Ramos (cell line): ENCODE measurements around the gene PURA.

Experiments used
- in situ Hi-C: fragments of 300-500 bp; cut with MboI; formaldehyde crosslinking; loops from one replicate; pipeline ENCODE4 v1.14.3; 2022; ENCODE audit warnings: low sequenced_read_pairs; ENCODE audit not compliant: unreplicated experiment

PURA gene

DNA sequence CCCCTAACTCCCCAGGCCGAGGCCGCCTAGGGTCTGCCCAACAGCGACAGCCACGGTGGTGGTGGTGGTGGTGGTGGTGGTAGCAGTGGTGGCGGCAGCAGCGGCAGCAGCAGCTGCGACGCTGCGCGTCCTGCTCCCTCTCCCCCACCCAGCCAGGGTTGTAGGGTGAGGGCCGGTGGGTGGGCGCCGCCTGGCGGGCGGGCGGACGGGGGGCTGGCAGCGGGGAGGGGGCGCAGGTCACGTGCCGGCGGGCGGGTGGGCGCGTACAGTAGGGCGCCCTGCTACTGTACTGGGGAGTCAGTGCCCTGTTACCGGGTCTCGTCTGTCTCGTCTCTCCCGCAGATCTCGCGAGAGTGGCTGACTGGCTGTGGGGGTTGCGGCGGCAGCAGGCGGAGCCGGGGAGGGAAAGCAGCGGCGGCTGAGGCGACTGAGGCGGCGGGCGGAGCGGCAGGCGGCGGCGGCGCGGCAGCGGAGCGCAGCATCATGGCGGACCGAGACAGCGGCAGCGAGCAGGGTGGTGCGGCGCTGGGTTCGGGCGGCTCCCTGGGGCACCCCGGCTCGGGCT, at the start of gene PURA:
Gene PURA, plus strand, starts transcription at position 411 of the 565 bp plus-strand sequence. Its CDS starts 73 bp downstream, at position 484.
- in situ Hi-C loops, result no loop called here

DNA sequence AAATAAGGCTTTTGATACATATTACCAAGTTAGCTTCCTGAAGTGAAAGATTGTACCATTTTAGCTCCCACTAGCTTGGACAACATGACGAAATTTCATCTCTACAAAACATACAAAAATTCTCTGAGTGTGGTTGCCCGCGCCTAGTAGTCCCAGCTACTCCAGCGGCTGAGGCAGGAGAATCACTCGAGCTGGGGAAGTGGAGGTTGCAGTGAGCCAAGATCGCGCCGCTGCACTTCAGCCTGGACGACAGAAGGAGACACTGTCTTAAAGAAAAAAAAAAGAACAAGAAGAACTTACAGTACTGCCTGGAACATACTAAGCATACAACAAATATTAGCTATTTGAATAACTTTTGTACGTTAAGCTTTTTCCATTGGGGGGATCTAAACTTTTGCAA, 41.1 kb upstream of the PURA start:
- in situ Hi-C loops, result loop anchor here (5.0 kb wide), 1 partner anchor 84 kb away; no protein-coding TSS in a partner anchor

DNA sequence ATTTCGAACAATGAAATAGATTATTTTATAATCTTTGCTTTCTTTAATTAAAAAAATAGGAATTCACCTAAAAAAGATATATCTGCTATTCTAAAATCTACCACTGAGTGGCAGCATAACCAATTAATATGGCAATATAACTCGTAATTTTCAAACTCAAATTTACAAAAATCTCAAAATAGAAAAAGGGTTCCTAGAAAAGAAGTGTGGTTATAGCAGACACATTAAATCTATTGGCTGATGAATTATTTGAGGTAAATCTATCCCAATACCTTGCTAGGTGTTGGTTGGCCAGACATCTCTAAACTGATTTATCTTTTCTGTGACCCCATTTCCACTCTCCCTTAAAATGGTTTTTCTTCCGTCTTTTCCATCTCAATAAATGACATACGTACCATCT, 40.6 kb upstream of the PURA start:
- in situ Hi-C loops, result loop anchor here (5.0 kb wide), 1 partner anchor 84 kb away; no protein-coding TSS in a partner anchor

DNA sequence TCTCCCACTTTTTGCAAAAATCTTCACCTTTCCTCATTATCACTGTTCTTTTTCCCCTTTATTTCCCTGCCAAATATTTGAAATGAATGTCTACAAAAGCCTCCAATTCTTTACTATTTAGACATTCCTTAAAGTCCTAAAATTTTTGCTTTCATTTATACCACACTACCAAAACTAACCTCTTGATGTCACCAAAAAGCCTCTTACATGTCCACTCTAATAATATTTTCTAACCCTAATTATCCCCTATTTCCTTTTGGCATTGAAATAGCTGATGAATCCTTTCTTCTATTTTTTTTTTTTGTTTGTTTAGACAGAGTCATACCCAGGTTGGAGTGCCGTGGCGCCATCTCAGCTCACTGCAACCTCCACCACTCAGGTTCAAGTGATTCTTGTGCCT, 38.5 kb upstream of the PURA start:
- in situ Hi-C loops, result no loop called here

DNA sequence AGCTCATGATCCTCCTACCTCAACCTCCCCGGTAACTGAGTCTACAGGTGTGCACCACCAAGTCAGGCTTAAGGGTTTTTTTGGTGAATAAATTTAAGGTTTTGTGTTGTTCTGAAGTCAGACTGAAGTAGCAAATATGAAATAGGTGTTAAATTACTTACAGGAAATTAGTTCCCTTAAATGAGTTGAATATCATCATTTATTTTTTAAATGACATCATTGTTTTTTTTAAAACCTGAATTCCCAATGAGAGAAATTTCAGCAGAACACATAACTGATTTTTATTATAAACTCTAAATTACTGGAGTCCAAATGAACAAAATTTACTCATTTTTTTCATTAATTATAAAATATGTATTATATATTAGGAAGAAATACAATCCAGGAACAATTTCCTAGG, 37.8 kb upstream of the PURA start:
- in situ Hi-C loops, result no loop called here

DNA sequence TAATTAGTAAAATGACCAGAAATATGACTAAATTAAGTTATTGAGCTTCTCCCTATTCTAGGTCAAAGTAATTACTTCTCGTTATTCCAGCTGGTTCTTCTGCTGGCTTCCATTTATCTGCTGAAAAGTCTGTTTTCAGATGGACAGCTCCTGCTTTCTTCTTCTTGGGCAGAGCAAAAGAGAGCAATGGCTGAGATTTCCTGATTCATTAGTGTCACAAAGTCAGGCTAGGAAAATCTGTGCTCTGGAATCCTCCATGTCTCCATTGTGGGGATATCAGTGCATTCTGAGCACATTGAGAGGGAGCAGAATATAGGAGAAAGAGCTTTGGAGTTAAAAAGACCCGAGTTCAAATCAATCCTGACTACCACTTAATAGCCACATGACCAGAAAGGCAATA, 37.1 kb upstream of the PURA start:
- in situ Hi-C loops, result no loop called here

DNA sequence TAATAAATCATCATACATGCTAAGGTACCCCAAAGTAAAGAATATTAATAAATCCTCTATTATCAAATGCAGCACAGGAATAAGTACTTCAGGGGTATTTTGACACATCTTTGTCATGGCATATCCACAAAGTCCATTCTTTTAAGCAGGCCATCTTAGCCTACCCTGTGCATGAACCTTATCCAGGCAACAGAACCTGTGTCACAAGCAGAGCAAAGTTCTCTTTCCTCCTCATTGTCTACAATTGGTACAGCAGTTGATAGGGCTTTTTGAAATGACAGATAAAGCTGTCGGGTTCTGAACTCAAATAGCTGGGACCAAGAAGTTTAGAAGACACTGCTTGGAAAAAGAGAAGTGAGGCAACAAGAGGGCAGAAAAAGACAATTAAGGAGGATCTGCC, 30.8 kb upstream of the PURA start:
- in situ Hi-C loops, result no loop called here

DNA sequence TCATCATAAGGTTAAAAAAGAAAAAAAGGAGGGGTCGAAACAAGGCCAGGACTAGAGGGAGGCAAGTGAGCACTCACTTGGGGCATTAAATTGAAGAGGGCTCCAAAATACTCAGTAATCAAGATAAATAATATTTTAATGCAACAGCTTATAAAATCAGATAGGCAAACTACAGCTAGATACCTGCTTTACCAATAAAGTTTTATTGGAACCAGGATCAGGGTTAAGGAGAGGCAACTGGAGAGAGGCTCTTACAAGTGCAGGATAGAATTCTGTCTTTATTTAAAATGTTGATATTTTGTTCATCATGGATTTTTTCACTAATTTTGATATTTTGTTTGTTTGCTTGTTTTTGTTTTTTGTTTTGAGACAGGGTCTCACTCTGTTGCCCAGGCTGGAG, 30.3 kb upstream of the PURA start:
- in situ Hi-C loops, result no loop called here

DNA sequence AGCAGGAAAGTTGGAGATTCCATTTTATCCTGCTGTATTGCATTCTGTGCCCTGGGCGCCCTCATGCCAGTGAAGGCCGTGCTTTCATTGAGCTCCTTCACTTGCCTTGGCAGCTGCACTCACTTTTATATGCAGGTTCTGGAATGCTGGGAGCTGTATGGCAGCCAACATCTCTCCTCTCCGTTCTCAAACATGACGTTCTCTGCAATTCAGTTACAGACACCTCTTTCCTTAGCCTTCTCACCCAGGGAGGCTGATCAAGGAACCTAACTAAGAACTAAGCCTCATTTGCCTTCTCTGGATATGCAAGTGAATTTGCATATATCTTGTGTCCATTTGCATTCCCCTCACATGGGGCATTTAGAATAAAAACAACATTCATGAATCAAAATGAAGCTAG, 29.4 kb upstream of the PURA start:
- in situ Hi-C loops, result no loop called here

DNA sequence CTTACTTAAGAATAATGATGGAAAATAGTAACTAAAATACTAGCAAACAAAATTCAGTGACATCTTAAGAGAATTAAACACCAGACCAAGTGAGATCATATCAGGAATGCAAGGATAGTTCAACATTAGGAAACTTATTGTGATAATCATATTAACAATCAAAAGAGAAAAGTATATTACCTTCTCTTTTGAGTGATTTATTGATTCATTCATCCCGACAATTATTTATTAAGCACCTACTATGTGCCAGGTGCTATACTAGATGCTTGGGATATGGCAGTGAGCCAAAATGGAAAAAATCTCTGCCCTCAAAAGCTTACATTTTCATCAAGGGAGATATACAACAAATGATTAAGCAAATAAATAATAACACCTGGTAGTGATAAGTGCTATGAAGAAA, 23.7 kb upstream of the PURA start:
- in situ Hi-C loops, result no loop called here

DNA sequence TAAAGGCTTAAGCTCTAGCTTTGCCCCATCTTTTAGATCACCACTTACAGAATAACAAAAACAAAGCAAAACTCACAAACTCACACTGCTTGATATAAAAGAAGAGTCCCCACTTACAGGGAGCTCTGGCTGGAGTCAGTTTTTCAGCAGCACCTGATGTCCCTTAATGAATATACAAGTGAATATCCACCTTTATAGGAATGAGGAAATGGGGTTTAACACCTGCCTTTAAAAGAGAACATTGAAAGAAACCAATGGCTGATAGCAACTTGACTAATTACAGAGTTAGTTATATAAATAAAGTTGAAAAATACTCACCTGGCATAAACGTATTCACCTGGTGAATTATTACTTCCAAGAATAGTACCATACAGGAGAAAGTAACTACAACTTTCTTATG, 20.7 kb upstream of the PURA start:
- in situ Hi-C loops, result no loop called here

DNA sequence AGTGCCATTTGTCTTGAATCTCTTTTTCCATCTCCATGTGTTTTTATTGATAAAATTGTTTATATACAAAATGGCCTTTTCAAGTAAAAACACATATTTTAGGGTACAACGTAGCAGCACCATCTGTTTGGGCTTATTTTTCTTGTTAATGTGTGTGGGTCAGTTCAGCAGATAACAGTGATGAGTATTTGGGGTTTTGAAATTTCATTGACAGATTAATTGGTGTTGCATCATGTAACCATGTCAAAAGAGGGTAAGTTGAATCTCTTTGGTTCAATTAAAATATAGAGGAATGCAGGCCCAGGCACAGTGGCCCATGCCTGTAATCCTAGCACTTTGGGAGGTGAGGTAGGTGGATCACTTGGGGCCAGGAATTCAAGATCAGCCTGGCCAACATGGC, 20.0 kb upstream of the PURA start:
- in situ Hi-C loops, result no loop called here

DNA sequence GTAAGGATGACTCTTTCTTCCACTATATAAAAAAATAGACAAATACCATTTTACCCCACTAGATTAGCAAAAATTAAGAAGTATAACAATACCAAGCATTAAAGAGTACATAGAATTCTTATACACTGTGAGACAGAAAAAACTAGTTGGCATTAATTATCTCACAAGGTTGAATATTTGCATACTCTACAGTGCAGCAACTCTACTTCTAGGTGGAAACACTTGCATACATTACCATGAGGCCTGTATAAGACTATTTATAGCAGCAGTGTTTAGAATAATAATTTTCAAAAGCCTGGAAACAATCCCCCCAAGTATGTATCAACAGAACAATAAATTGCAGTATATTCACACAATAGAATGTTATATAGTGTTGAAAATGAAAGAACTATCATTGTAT, 19.0 kb upstream of the PURA start:
- in situ Hi-C loops, result no loop called here

DNA sequence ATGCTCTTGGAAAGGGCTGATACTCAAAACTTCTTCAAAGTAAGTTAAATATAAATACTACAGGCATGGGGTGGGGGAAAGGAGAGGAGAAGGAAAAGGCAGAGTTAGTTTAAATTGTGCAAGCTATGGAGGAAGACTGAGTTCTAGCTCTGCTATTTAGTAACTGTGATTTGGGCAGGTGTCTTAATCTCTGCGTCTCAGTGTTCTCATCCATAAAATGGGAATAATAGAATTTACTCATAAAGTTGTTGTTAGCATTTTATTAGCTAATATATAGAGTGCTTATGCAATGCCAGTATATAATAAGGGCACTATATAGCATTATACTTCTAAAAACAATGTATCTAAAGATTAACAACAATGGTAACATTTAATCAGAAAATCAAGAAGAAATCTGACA, 12.7 kb upstream of the PURA start:
- in situ Hi-C loops, result no loop called here

DNA sequence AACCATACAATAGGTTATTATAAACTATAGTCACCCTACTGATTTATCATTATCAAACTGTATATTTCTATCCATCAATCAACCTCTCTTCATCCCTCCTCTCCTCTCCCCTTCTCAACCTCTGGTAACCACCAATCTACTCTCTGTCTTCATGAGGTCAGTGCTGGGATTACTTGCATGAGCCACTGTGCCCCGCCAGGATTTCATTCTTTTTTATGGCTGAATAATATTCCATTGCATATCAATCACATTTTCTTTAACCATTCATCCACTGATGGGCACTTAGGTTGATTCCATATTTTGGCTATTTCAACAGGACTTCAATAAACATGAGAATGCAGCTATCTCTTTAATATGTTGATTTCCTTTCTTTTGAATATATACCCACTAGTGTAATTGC, 10.8 kb upstream of the PURA start:
- in situ Hi-C loops, result no loop called here

DNA sequence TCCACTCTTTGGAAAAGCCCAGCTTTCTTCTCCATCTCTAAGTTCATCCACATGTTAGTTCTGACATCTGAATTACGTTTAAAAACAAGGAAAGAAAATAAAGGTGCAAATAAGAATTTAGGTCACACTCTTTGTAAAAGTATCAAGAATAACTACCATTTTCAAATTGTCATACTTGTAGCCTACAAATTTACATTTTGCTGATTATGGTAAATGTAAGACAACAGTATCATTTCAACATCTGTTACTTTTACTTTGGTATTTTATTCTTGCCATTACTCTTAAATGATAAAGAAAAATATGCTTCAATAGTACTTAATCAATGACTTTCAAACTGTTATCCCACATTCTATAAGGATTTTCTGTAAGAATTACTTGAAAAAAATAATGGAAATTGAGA, 9.8 kb upstream of the PURA start:
- in situ Hi-C loops, result no loop called here

DNA sequence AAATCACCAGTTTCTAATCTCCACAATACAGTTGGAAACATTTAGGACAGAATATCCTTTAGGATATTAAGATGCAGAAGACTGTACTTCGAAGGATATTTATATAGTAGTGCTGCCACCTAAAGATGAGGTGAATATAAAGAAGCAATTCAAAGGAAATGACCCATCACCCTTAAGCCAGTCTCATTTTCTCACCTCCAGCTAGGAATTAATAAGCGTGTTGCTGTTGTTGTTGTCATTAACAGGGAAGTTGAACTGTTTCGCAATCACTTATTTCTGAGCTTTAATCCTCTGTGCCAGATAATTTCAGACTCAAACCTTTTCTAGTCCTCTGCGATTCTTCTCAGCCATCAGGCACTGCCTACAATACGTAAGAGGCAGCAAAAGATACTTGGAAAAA, 7.8 kb upstream of the PURA start:
- in situ Hi-C loops, result no loop called here

DNA sequence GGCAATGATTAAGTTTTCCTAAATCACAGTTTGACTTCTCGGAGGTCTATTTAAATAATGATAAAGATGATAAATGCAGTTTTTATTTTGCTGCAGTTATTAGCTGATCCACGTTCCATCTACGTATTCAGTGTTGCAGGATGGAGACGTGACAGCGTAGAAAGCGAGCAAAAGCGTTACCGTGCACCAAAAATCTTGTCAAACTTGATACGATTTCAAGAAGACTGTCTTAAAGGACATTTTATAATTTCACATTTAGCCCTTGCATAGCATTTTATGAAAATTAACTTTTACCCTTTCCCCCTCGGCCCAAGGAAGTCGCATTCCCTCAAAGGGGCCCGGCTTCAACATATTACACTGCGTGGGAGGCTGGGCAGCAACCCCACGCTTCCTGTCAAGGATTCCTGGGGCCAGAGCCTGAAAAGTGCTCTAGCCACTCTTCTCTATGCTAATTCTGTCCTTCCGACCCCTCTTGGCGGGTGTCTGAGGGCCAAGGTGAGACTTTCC, 7.1 kb upstream of the PURA start:
- in situ Hi-C loops, result no loop called here

DNA sequence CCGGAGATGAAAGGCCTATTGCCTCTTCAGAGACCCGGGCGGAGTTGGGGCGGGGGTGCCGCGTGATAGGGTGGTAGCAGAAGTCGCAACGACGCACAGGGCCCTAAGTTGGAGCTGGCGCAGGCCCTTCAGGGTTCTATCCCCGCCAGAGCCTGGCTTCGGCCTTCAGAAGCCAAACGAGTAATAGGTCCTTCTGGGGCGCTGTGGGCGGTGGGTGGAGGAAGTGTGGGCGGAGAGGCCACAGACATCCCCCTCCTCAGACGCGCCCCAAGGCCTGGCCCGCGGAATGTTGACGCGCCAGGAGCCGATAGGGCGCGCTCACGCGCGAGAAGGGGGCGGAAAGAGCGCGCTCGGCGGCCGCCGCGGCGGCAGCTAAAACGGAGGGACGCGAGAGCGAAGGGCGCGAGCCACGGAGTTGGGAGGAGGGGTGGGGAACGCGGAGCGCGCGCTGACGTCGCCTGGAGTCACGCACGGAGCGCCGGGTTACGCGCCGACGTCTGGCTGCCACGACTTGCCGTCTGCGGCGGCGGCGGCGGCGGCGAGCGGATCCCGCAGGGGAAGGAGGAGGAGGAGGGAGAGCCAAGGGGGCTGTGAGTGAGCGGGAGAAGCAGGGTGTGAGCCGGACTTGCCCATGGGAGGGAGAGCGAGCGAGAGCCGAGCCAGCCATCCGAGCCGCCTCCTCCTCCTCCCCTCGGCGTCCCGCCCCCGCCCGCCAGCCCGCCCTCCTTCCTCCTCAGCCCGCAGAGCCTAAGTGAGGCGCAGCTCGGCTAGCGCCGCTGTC, 6.4 kb upstream of the PURA start:
- in situ Hi-C loops, result no loop called here

DNA sequence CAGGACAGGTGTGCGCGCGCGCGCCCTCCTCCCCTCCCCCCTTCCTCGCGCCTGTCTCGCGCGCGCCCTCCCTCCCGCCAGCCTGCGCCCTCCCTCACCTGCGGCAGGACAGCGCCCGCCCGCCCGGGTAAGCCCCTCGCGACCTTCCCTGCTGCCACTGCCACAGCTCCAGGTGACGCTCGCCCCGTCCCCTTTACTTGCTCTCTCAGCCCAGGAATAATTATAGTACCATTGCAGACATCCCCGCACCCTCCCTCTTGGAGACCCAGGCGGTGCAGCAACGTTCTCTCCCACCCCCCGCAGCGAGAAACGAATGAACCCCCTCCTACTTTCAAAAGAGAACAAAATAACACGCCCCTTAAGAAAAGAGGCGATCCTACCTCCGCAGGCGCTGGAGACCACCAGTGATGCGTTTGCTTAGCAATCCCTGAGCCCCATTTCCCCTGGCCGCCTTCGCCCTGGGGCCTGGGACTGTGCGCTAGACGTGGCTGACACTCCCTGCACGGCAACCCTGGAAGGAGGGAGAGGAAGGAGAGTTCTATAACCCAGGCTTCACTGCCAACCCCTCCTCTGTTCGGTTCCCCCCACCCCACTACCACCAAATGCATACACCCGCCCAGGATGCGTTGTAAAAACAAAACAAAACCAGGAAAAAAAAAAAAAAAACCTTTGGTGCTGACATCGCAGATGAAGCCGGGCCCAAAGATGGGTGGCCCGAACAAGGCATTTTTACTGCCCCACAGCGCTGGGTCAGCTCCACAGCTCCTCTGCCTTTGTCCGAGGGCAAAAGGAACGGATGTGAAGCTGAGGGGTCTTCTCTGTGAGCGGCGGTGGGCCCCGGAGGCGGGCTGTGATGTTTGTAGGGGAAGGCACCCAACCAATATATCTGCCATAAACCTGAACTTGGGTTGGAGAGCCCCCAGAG, 5.6 kb upstream of the PURA start:
- in situ Hi-C loops, result no loop called here
